Heart left ventricle (tissue), 13 donors: Measurements from ENCODE around the gene GPR27.

Experiments
- CTCF ChIP-seq, 12 donors: fragments of 200-600 bp; sonication (generic) in 4 of 12; IDR thresholded peaks; one replicate each; pipeline versions ENCODE4 v1.5.0 to v1.8.0; 2018 to 2022; ENCODE audit warnings: antibody characterized with exemption in 12 of 12, mild to moderate bottlenecking in 5 of 12
- POLR2A ChIP-seq, 2 donors: fragments of 450-650 bp; IDR thresholded peaks; one replicate each; pipeline ENCODE4 v1.6.1; 2017; ENCODE audit warnings: antibody characterized with exemption in 2 of 2, mild to moderate bottlenecking in 2 of 2, moderate library complexity in 2 of 2
- donor health status: ischemic (EF 13 %, LVEDD 7.1; RV severe dilation, severe dysfunction).
- donor health status: DM: no; HTN: yes; CAD: no.
- donor health status: DM: no; HTN: no; CAD: no.
- donor health status: ischemic (EF 25% LVEDD 6.9; RV normal size, moderate dysfunction).
- donor health status: ischemic (EF 25% LVEDD 5.7; RV mildly dilated, moderate dysfunction).
- donor health status: ischemic (EF 35%, LVEDD 5.7; RV mildly dilated, moderate dysfunction).
- donor health status: nonischemic (EF 11% LVEDD 7.7; RV severe dilation, severe dysfunction).
- donor health status: DM: yes; HTN: yes; CAD: no.
- donor health status: PGD.
- donor health status: ischemic (EF 29% LVEDD 5.4; RV normal size, mild dysfunction).
- donor health status: nonischemic (EF 23%, LVEDD 6.1; RV moderate dilation, normal function).

GRCh38 chr3:71742621-71743020 is 11.0 kb upstream of the GPR27 start:
- no peak for TF ChIP-seq CTCF (IDR thresholded peaks at IDR 0.05)
- no peak for TF ChIP-seq POLR2A (IDR thresholded peaks at IDR 0.05)
